Measurements from ENCODE around the gene TRPM4.

- TF ChIP-seq CTCF (IDR thresholded peaks at IDR 0.05) = no peak
- no peak for TF ChIP-seq POLR2A (IDR thresholded peaks at IDR 0.05)
These were observed 31.0 kb upstream of the TRPM4 start for GRCh38 chr19:49126575-49126974.

All from body of pancreas (tissue), 4 donors.